ENCODE results near the gene PLCXD1.

The PLCXD1 gene

DNA sequence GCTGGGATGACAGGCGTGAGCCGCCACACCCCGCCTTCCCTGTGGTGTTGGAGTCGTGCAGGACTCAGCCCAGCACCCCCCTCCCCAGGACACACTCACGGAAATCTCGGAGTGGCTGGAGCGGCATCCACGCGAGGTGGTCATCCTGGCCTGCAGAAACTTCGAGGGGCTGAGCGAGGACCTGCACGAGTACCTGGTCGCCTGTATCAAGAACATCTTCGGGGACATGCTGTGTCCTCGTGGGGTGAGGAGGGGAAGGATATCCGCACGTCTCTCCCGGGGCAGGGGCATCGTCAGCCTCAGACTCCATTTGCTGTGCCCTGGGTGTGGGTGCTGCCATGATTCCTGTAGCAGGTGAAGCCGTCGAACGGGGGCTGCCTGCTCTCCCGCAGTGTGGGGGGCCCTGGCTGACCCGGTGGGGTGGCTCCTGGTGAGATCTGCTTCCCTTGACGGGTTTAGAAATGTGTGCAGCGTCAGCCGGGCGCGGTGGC lies 10.3 kb downstream of the PLCXD1 start:
- H3K9me3 Mint-ChIP-seq: no peaks in the 10 kb centered on the region
- no peaks in the 10 kb centered on the region for H3K27me3 Mint-ChIP-seq (ENCODE audit: low read depth)
- TF ChIP-seq, protein P1, sequence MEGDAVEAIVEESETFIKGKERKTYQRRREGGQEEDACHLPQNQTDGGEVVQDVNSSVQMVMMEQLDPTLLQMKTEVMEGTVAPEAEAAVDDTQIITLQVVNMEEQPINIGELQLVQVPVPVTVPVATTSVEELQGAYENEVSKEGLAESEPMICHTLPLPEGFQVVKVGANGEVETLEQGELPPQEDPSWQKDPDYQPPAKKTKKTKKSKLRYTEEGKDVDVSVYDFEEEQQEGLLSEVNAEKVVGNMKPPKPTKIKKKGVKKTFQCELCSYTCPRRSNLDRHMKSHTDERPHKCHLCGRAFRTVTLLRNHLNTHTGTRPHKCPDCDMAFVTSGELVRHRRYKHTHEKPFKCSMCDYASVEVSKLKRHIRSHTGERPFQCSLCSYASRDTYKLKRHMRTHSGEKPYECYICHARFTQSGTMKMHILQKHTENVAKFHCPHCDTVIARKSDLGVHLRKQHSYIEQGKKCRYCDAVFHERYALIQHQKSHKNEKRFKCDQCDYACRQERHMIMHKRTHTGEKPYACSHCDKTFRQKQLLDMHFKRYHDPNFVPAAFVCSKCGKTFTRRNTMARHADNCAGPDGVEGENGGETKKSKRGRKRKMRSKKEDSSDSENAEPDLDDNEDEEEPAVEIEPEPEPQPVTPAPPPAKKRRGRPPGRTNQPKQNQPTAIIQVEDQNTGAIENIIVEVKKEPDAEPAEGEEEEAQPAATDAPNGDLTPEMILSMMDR (IDR thresholded peaks at IDR 0.05; ENCODE audit: unreplicated experiment in 3 of 3): no peak
- peaks cover 75% of the 10 kb centered on the region for H3K36me3 Mint-ChIP-seq (ENCODE audit: low read depth)
- H3K4me3 Mint-ChIP-seq: no peak overlapping the region
- H3K4me1 Mint-ChIP-seq: peaks cover 3% of the 10 kb centered on the region
- H3K27ac Mint-ChIP-seq: no peak overlapping the region

DNA sequence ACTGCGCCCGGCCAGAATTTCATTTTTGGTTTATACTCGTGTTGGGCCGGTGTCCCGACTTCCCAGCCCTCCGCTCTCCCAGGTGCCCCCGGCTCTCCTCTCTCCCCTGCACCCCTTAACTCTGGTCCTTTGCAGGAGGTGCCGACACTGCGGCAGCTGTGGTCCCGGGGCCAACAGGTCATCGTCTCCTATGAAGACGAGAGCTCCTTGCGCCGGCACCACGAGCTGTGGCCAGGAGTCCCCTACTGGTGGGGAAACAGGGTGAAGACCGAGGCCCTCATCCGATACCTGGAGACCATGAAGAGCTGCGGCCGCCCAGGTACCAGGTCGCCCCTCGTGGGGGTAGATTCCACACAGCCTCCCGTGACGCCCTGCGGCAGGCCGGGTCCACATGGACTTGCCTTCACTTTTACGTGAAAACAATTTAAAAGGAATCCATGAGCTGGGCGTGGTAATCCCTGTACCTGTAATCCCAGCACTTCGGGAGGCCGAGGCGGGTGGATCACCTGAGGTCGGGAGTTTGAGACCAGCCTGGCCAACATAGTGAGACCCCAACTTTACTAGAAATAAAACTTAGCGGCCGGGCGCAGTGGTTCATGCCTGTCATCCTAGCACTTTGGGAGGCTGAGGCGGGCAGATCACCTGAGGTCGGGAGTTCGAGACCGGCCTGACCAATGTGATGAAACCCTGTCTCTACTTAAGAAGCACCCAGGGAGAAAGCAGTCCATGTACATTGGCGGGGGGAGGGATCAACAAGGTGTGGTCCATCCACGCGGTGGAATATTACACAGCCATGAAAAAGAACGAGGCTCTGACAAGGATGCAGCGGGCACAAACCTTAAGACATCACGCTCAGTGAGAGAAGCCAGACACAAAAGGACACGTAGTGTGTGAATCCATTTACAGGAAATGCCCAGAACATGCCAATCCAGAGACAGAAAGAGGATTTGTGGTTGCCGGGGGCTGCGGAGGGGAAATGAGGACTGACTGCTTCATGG lies 12.0 kb downstream of the PLCXD1 start:
- H3K27me3 Mint-ChIP-seq (ENCODE audit: low read depth): no peaks in the 10 kb centered on the region
- TF ChIP-seq, protein P1 (IDR thresholded peaks at IDR 0.05; ENCODE audit: unreplicated experiment in 3 of 3): no peak
- H3K36me3 Mint-ChIP-seq (ENCODE audit: low read depth): peaks cover 70% of the 10 kb centered on the region
- H3K4me3 Mint-ChIP-seq: no peak overlapping the region
- no peaks in the 10 kb centered on the region for H3K9me3 Mint-ChIP-seq
- no peak overlapping the region for H3K27ac Mint-ChIP-seq
- H3K4me1 Mint-ChIP-seq: no peaks in the 10 kb centered on the region

DNA sequence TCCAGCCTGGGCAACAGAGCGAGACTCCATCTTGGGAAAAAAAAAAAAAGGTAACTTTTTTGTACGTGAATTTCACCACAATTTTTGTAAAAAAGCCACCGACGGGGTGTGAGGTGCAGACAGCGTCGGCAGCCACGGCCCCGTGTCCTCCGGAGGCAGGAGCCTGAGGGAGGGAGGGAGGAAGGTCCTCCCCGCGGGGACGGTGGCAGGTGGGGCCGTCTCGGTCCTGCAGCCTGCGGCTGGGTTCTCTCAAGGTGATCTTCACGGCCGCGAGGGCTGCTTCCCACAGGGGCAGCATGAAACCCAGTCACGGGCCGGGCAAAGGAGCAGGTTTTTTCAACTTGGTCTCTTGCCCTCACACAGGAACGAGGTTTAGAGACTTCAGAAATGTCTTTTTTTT lies 14.0 kb downstream of the PLCXD1 start:
- H3K27ac Mint-ChIP-seq: no peak overlapping the region
- H3K4me3 Mint-ChIP-seq: no peak overlapping the region
- no peaks in the 10 kb centered on the region for H3K4me1 Mint-ChIP-seq
- peaks cover 69% of the 10 kb centered on the region for H3K36me3 Mint-ChIP-seq (ENCODE audit: low read depth)
- H3K27me3 Mint-ChIP-seq (ENCODE audit: low read depth): no peaks in the 10 kb centered on the region
- TF ChIP-seq, protein P1 (IDR thresholded peaks at IDR 0.05; ENCODE audit: unreplicated experiment in 3 of 3): no peak
- no peaks in the 10 kb centered on the region for H3K9me3 Mint-ChIP-seq

DNA sequence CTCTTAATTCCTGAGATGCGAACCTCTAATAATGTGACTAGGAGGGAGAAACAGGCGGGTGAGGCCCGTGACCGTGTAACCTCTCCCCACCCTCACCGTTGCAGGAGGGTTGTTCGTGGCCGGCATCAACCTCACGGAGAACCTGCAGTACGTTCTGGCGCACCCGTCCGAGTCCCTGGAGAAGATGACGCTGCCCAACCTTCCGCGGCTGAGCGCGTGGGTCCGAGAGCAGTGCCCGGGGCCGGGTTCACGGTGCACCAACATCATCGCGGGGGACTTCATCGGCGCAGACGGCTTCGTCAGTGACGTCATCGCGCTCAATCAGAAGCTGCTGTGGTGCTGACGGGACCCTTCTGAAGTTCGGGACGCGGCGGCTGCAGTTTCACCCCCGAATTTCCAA lies 17.8 kb downstream of the PLCXD1 start:
- TF ChIP-seq, protein P1 (IDR thresholded peaks at IDR 0.05; ENCODE audit: unreplicated experiment in 3 of 3): no peak
- no peaks in the 10 kb centered on the region for H3K27me3 Mint-ChIP-seq (ENCODE audit: low read depth)
- H3K36me3 Mint-ChIP-seq (ENCODE audit: low read depth): peaks cover 63% of the 10 kb centered on the region
- no peak overlapping the region for H3K27ac Mint-ChIP-seq
- H3K4me1 Mint-ChIP-seq: no peaks in the 10 kb centered on the region
- H3K4me3 Mint-ChIP-seq: no peak overlapping the region
- no peaks in the 10 kb centered on the region for H3K9me3 Mint-ChIP-seq

DNA sequence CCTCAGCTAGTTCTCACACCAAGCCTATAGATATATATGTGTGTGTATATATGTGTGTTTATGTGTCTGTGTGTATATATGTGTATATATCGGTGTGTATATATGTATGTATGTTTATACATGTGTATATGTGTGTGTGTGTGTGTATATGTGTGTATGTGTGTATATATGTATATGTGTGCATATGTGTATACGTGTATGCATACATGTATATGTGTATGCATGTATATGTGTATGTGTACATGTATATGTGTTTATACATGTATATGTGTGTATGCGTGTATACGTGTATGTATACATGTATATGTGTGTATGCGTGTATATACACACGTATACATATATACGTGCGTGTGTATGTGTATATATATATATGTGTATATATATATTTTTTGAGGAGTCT lies 19.2 kb downstream of the PLCXD1 start:
- H3K9me3 Mint-ChIP-seq: no peaks in the 10 kb centered on the region
- TF ChIP-seq, protein P1 (IDR thresholded peaks at IDR 0.05; ENCODE audit: unreplicated experiment in 3 of 3): no peak
- no peaks in the 10 kb centered on the region for H3K4me1 Mint-ChIP-seq
- no peak overlapping the region for H3K4me3 Mint-ChIP-seq
- no peak overlapping the region for H3K27ac Mint-ChIP-seq
- peaks cover 67% of the 10 kb centered on the region for H3K36me3 Mint-ChIP-seq (ENCODE audit: low read depth)
- no peaks in the 10 kb centered on the region for H3K27me3 Mint-ChIP-seq (ENCODE audit: low read depth)

Data from nephron (organoid).